WTC11 (cell line): ENCODE results near the gene COPS3. TPM values are rescaled to one million over a fixed set of nuclear protein-coding genes. Genes with fewer than 3 reads are reported as not detected.

Source experiments
- ATAC-seq: fragments of 200-7000 bp; cut with Tn5 transposase; 2 replicates; pipeline ENCODE4 v1.10.0; 2021; ENCODE audit warnings: mild to moderate bottlenecking, moderate library complexity
- CTCF ChIA-PET: fragments of 300-600 bp; sonication (Branson Sonifier 250); formaldehyde crosslinking; loops from one replicate; lab custom pipeline; 2021; ENCODE audit warnings: antibody characterized with exemption; lab: Charles Lee
- POLR2A ChIA-PET: fragments of 350-600 bp; sonication (Branson Sonifier 250); formaldehyde crosslinking; loops from one replicate; lab custom pipeline; 2021; ENCODE audit warnings: antibody characterized with exemption; lab: Charles Lee
- DNase-seq: peaks from one replicate; pipeline ENCODE4 v3.0.0; 2021; ENCODE audit warnings: low spot score
- H3K27ac Mint-ChIP-seq: 2 replicates; pipeline ENCODE4 v1.8.0; 2021; ENCODE audit warnings: mixed read lengths
- H3K27me3 Mint-ChIP-seq: 2 replicates; pipeline ENCODE4 v1.8.0; 2021; ENCODE audit warnings: low read depth, mild to moderate bottlenecking, moderate library complexity, mixed read lengths
- H3K36me3 Mint-ChIP-seq: 2 replicates; pipeline ENCODE4 v1.8.0; 2021; ENCODE audit warnings: mixed read lengths
- H3K4me1 Mint-ChIP-seq: 2 replicates; pipeline ENCODE4 v1.8.0; 2022; ENCODE audit warnings: mixed read lengths
- H3K4me3 Mint-ChIP-seq: 2 replicates; pipeline ENCODE4 v1.8.0; 2021; ENCODE audit warnings: mild to moderate bottlenecking, moderate library complexity, mixed read lengths
- H3K9me3 Mint-ChIP-seq: 2 replicates; pipeline ENCODE4 v1.8.0; 2021; ENCODE audit warnings: mixed read lengths
- AR ChIP-seq: fragments of 250-450 bp; sonication (Bioruptor Pico); IDR thresholded peaks from 2 replicates; pipeline ENCODE4 v1.9.0; 2021; ENCODE audit warnings: mild to moderate bottlenecking
- ARID4B ChIP-seq: sonication (generic); formaldehyde crosslinking; IDR thresholded peaks from 2 replicates; pipeline ENCODE4 v1.8.0; 2023; ENCODE audit warnings: missing genetic modification reagents, mild to moderate bottlenecking, borderline replicate concordance
- ATF1 ChIP-seq: sonication (generic); formaldehyde crosslinking; IDR thresholded peaks from 2 replicates; pipeline ENCODE4 v1.8.1; 2023; ENCODE audit warnings: mild to moderate bottlenecking, moderate library complexity, missing genetic modification reagents
- CBFB ChIP-seq: sonication (generic); formaldehyde crosslinking; IDR thresholded peaks from 2 replicates; pipeline ENCODE4 v1.8.1; 2022; ENCODE audit warnings: mild to moderate bottlenecking, low read depth, missing genetic modification reagents
- E2F4 ChIP-seq: sonication (generic); formaldehyde crosslinking; IDR thresholded peaks from 2 replicates; pipeline ENCODE4 v1.8.1; 2022; ENCODE audit warnings: low read depth, mild to moderate bottlenecking, moderate library complexity, missing genetic modification reagents, borderline replicate concordance
- ELF4 ChIP-seq: sonication (generic); formaldehyde crosslinking; IDR thresholded peaks from 2 replicates; pipeline ENCODE4 v1.8.1; 2022; ENCODE audit warnings: low read depth, mild to moderate bottlenecking, moderate library complexity, missing genetic modification reagents
- ESRRA ChIP-seq: sonication (generic); formaldehyde crosslinking; IDR thresholded peaks from 2 replicates; pipeline ENCODE4 v1.8.1; 2022; ENCODE audit warnings: mild to moderate bottlenecking, missing genetic modification reagents, borderline replicate concordance
- FOXP4 ChIP-seq: sonication (generic); formaldehyde crosslinking; IDR thresholded peaks from 2 replicates; pipeline ENCODE4 v1.8.0; 2022; ENCODE audit warnings: mild to moderate bottlenecking, missing genetic modification reagents
- GRHL2 ChIP-seq: fragments of 250-450 bp; sonication (Bioruptor Pico); IDR thresholded peaks from 2 replicates; pipeline ENCODE4 v1.8.0; 2022; ENCODE audit warnings: mild to moderate bottlenecking, moderate library complexity; ENCODE audit not compliant: insufficient replicate concordance, severe bottlenecking
- NR1H2 ChIP-seq: sonication (generic); formaldehyde crosslinking; IDR thresholded peaks from 2 replicates; pipeline ENCODE4 v1.9.0; 2021; ENCODE audit warnings: mild to moderate bottlenecking, moderate library complexity, missing genetic modification reagents
- RELA ChIP-seq: sonication (generic); formaldehyde crosslinking; IDR thresholded peaks from 2 replicates; pipeline ENCODE4 v1.8.1; 2022; ENCODE audit warnings: missing genetic modification reagents, mild to moderate bottlenecking, borderline replicate concordance
- RORB ChIP-seq: fragments of 250-450 bp; sonication (Bioruptor Pico); IDR thresholded peaks from 2 replicates; pipeline ENCODE4 v1.9.0; 2021; ENCODE audit warnings: mild to moderate bottlenecking
- TCF7 ChIP-seq: sonication (generic); formaldehyde crosslinking; IDR thresholded peaks from 2 replicates; pipeline ENCODE4 v1.8.0; 2022; ENCODE audit warnings: mild to moderate bottlenecking, low read depth, missing genetic modification reagents, moderate library complexity
- TEAD1 ChIP-seq: sonication (generic); formaldehyde crosslinking; IDR thresholded peaks from 2 replicates; pipeline ENCODE4 v1.8.0; 2022; ENCODE audit warnings: mild to moderate bottlenecking, missing genetic modification reagents
- TEAD4 ChIP-seq: sonication (generic); formaldehyde crosslinking; IDR thresholded peaks from 2 replicates; pipeline ENCODE4 v1.8.0; 2022; ENCODE audit warnings: mild to moderate bottlenecking, missing genetic modification reagents
- ZBTB21 ChIP-seq: sonication (generic); formaldehyde crosslinking; IDR thresholded peaks from 2 replicates; pipeline ENCODE4 v1.8.1; 2023; ENCODE audit warnings: mild to moderate bottlenecking, missing genetic modification reagents, borderline replicate concordance
- ZNF138 ChIP-seq: sonication (generic); formaldehyde crosslinking; conservative IDR thresholded peaks from 2 replicates; pipeline ENCODE4 v1.8.1; 2022; ENCODE audit warnings: mild to moderate bottlenecking, moderate library complexity, missing genetic modification reagents
- ZNF317 ChIP-seq: sonication (generic); formaldehyde crosslinking; IDR thresholded peaks from 2 replicates; pipeline ENCODE4 v1.8.1; 2023; ENCODE audit warnings: low read depth, mild to moderate bottlenecking, moderate library complexity, missing genetic modification reagents, borderline replicate concordance
- total RNA-seq: library from RNA; stranded (reverse); gene quantifications from 3 replicates; pipeline ENCODE4 v1.2.3, GENCODE V29; 2021
- TF ChIP-seq, protein P1 (sequence below): sonication (generic); formaldehyde crosslinking; IDR thresholded peaks from 2 replicates; pipeline ENCODE4 v1.8.0; 2022; ENCODE audit warnings: mild to moderate bottlenecking, missing genetic modification reagents
- TF ChIP-seq, protein P2 (sequence below): fragments of 250-450 bp; sonication (Bioruptor Pico); IDR thresholded peaks from 2 replicates; pipeline ENCODE4 v1.8.0; 2021; ENCODE audit warnings: mild to moderate bottlenecking

Gene COPS3
- total RNA-seq, 1 experiment from 2014 or later = 78.3 TPM

DNA sequence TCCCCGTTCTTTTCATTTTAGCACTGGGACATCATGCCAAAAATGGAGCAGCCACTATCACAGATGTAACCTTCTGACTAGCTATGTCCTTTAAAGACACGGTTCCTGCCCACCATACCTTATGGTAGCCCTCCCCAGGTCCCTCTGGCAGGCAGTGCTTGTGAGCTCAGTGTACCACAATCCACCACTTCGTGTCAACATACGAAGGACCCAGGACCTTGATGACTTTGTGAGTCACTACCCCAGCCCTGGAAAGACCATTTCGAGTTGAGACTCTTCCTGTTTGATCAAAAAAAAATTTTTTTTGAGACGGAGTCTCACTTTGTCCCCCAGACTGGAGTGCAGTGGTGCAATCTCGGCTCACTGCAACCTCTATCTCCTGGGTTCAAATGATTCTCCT lies 23.0 kb downstream of the COPS3 start:
- ATAC-seq (no peak), DNase-seq (no peak)
- H3K4me3 Mint-ChIP-seq = no peak overlapping the region
- TF ChIP-seq RORB (CRISPR knock-in tag) (no peak), ZBTB21 (CRISPR knock-in tag) (no peak), GRHL2 (CRISPR knock-in tag) (no peak), ATF1 (CRISPR knock-in tag) (no peak), TEAD4 (CRISPR knock-in tag) (no peak), NR1H2 (CRISPR knock-in tag) (no peak), ZNF138 (CRISPR knock-in tag) (no peak), ARID4B (CRISPR knock-in tag) (no peak), FOXP4 (no peak), RELA (CRISPR knock-in tag) (no peak), AR (CRISPR knock-in tag) (no peak), ZNF317 (CRISPR knock-in tag) (no peak), CBFB (no peak), ELF4 (CRISPR knock-in tag) (no peak), E2F4 (CRISPR knock-in tag) (no peak), TCF7 (CRISPR knock-in tag) (no peak), ESRRA (no peak), TEAD1 (CRISPR knock-in tag) (no peak)
- TF ChIP-seq, protein P1, sequence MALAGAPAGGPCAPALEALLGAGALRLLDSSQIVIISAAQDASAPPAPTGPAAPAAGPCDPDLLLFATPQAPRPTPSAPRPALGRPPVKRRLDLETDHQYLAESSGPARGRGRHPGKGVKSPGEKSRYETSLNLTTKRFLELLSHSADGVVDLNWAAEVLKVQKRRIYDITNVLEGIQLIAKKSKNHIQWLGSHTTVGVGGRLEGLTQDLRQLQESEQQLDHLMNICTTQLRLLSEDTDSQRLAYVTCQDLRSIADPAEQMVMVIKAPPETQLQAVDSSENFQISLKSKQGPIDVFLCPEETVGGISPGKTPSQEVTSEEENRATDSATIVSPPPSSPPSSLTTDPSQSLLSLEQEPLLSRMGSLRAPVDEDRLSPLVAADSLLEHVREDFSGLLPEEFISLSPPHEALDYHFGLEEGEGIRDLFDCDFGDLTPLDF (CRISPR knock-in tag) = no peak
- TF ChIP-seq, protein P2, sequence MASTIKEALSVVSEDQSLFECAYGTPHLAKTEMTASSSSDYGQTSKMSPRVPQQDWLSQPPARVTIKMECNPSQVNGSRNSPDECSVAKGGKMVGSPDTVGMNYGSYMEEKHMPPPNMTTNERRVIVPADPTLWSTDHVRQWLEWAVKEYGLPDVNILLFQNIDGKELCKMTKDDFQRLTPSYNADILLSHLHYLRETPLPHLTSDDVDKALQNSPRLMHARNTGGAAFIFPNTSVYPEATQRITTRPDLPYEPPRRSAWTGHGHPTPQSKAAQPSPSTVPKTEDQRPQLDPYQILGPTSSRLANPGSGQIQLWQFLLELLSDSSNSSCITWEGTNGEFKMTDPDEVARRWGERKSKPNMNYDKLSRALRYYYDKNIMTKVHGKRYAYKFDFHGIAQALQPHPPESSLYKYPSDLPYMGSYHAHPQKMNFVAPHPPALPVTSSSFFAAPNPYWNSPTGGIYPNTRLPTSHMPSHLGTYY (CRISPR knock-in tag) = no peak
- H3K27me3 Mint-ChIP-seq = no peaks in the 10 kb centered on the region
- no peaks in the 10 kb centered on the region for H3K4me1 Mint-ChIP-seq
- H3K27ac Mint-ChIP-seq = no peak overlapping the region
- ChIA-PET CTCF (no interaction called here), POLR2A (no interaction called here)
- H3K9me3 Mint-ChIP-seq = no peaks in the 10 kb centered on the region
- peaks cover 74% of the 10 kb centered on the region for H3K36me3 Mint-ChIP-seq
